Panc1 (cell line): ENCODE data around the gene KDR.

Source experiments
- CTCF ChIP-seq: fragments of 450-650 bp; IDR thresholded peaks from 2 replicates; pipeline ENCODE4 v1.5.1; 2017; ENCODE audit warnings: mild to moderate bottlenecking
- POLR2AphosphoS5 ChIP-seq: IDR thresholded peaks from 2 replicates; pipeline ENCODE4 v1.6.1; 2012; ENCODE audit warnings: mild to moderate bottlenecking, low read depth, low read length, moderate library complexity
- SIN3A ChIP-seq: IDR thresholded peaks from 2 replicates; pipeline ENCODE4 v1.6.1; 2012; ENCODE audit warnings: low read depth, mild to moderate bottlenecking, low read length, moderate library complexity, borderline replicate concordance; ENCODE audit not compliant: insufficient read depth

- TF ChIP-seq CTCF: no peak
- TF ChIP-seq SIN3A: no peak
- TF ChIP-seq POLR2AphosphoS5: no peak
Observed at GRCh38 chr4:55096045-55096444, 29.4 kb downstream of the KDR start.
